Endothelial cell of umbilical vein (primary cell): ENCODE data around the gene SLCO4C1. TPM values are rescaled to one million over a fixed set of nuclear protein-coding genes. Genes with fewer than 3 reads are reported as not detected.

ENCODE experiments used
- BruUV-seq: library from RNA; stranded (reverse); fragments of 400-500 nt; replicated peaks from 2 replicates; lab custom pipeline; 2021; lab: Mats Ljungman, UMichigan
- CTCF ChIA-PET: fragments of 300-600, 350-600 bp; sonication (Branson Sonifier 250); formaldehyde crosslinking; loops from one replicate; lab custom pipeline; 2021; ENCODE audit warnings: antibody characterized with exemption, inconsistent platforms; lab: Charles Lee
- POLR2A ChIA-PET: fragments of 300-600, 350-600 bp; sonication (Branson Sonifier 250); formaldehyde crosslinking; loops from one replicate; lab custom pipeline; 2021; ENCODE audit warnings: antibody characterized with exemption, inconsistent platforms; lab: Charles Lee
- DNase-seq: peaks from one replicate; pipeline ENCODE4 v3.0.0-alpha.2; 2011; ENCODE audit warnings: low read depth, low spot score
- FAIRE-seq: peaks from 2 replicates; lab custom pipeline; 2011; peaks lifted over from hg19 to GRCh38; lab: Jason Lieb, UNC
- H2AFZ ChIP-seq: 2 replicates; pipeline ENCODE4 v1.6.0; 2012; ENCODE audit warnings: low read depth, low read length, control low read depth, inconsistent platforms
- H3K27ac ChIP-seq: 2 replicates; pipeline ENCODE4 v1.5.1; 2011; ENCODE audit warnings: low read depth, mild to moderate bottlenecking, control low read depth, low read length, moderate library complexity; ENCODE audit not compliant: insufficient read depth
- H3K27me3 ChIP-seq, 2 experiments: 2 replicates each; pipeline versions ENCODE4 v1.6.0 to v1.6.1; 2011; ENCODE audit warnings: low read length in 2 of 2, mixed read lengths in 1 of 2; ENCODE audit not compliant: control insufficient read depth in 2 of 2, insufficient read depth in 2 of 2
- H3K36me3 ChIP-seq, 2 experiments: 2 replicates in 1 of 2; 3 replicates in 1 of 2; pipeline ENCODE4 v1.5.1; 2011; ENCODE audit warnings: low read length in 2 of 2, mild to moderate bottlenecking in 1 of 2, moderate library complexity in 1 of 2; ENCODE audit not compliant: control insufficient read depth in 2 of 2, insufficient read depth in 2 of 2; ENCODE audit errors: extremely low read depth in 1 of 2
- H3K4me1 ChIP-seq: 3 replicates; pipeline ENCODE4 v1.5.1; 2011; ENCODE audit warnings: mild to moderate bottlenecking, low read length; ENCODE audit not compliant: control insufficient read depth, insufficient read depth; ENCODE audit errors: extremely low read depth
- H3K4me2 ChIP-seq: 2 replicates; pipeline ENCODE4 v1.6.1; 2011; ENCODE audit warnings: low read length, control low read depth, mixed read lengths; ENCODE audit not compliant: insufficient read depth
- H3K4me3 ChIP-seq, 3 experiments: fragments of 200-600 bp in 1 of 3; sonication (generic), shearing (Covaris generic) in 1 of 3; replicated peaks in 1 of 3; 2 replicates each; pipeline ENCODE4 v1.5.1; 2011 to 2016; ENCODE audit warnings: control low read depth in 3 of 3, low read length in 3 of 3, mild to moderate bottlenecking in 2 of 3, inconsistent platforms in 1 of 3, low read depth in 1 of 3, moderate library complexity in 1 of 3; ENCODE audit not compliant: insufficient read depth in 1 of 3
- H3K79me2 ChIP-seq: 2 replicates; pipeline ENCODE4 v1.6.0; 2012; ENCODE audit warnings: low read length, inconsistent platforms; ENCODE audit not compliant: control insufficient read depth, insufficient read depth
- H3K9ac ChIP-seq: replicated peaks from 2 replicates; pipeline ENCODE3; 2011; ENCODE audit warnings: low read length, control low read depth; ENCODE audit not compliant: insufficient read depth; ENCODE audit errors: extremely low read depth
- H3K9me1 ChIP-seq: replicated peaks from 3 replicates; pipeline ENCODE4 v1.6.0; 2011; ENCODE audit warnings: mild to moderate bottlenecking, low read length; ENCODE audit not compliant: control insufficient read depth, insufficient read depth; ENCODE audit errors: extremely low read depth
- H3K9me3 ChIP-seq: replicated peaks from 2 replicates; pipeline ENCODE4 v1.5.1; 2012; ENCODE audit warnings: low read length, inconsistent platforms; ENCODE audit not compliant: control insufficient read depth, insufficient read depth
- H4K20me1 ChIP-seq: replicated peaks from 2 replicates; pipeline ENCODE3; 2011; ENCODE audit warnings: mild to moderate bottlenecking, low read length; ENCODE audit not compliant: control insufficient read depth, insufficient read depth; ENCODE audit errors: extremely low read depth
- CTCF ChIP-seq, 2 donors: IDR thresholded peaks; 1 replicate in 1 of 2; 2 replicates in 1 of 2; pipeline ENCODE4 v1.5.1; 2011; ENCODE audit warnings: low read length in 2 of 2, mild to moderate bottlenecking in 2 of 2, moderate library complexity in 2 of 2, control low read depth in 1 of 2, inconsistent platforms in 1 of 2, low read depth in 1 of 2; ENCODE audit not compliant: insufficient read depth in 1 of 2; ENCODE audit errors: extremely low read depth in 1 of 2
- EZH2 ChIP-seq: IDR thresholded peaks from 2 replicates; pipeline ENCODE4 v1.6.1; 2012; ENCODE audit warnings: borderline replicate concordance, low read depth, mild to moderate bottlenecking, moderate library complexity, low read length, inconsistent platforms; ENCODE audit not compliant: severe bottlenecking
- GATA2 ChIP-seq: IDR thresholded peaks from 2 replicates; pipeline ENCODE4 v1.7.0; 2011; ENCODE audit warnings: low read depth, mild to moderate bottlenecking, moderate library complexity, mixed read lengths, low read length; ENCODE audit not compliant: insufficient read length, insufficient read depth
- JUN ChIP-seq: IDR thresholded peaks from 2 replicates; pipeline ENCODE4 v1.6.1; 2011; ENCODE audit warnings: borderline replicate concordance, low read depth; ENCODE audit not compliant: insufficient read length, insufficient read depth
- MAX ChIP-seq: IDR thresholded peaks from 2 replicates; pipeline ENCODE4 v1.6.1; 2011; ENCODE audit not compliant: insufficient read depth, insufficient read length
- POLR2A ChIP-seq: IDR thresholded peaks from 2 replicates; pipeline ENCODE4 v1.6.1; 2012; ENCODE audit warnings: low read depth, mild to moderate bottlenecking, control low read depth, low read length
- POLR2AphosphoS5 ChIP-seq: IDR thresholded peaks from 2 replicates; pipeline ENCODE4 v1.6.1; 2012; ENCODE audit warnings: low read depth, mild to moderate bottlenecking, control low read depth, low read length, moderate library complexity; ENCODE audit not compliant: insufficient read depth
- dilution Hi-C: fragments of 300-500 bp; cut with MboI; formaldehyde crosslinking; loops from one replicate; pipeline ENCODE4 v1.15.0; 2019; ENCODE audit warnings: low sequenced_read_pairs; ENCODE audit not compliant: extremely low pct_ligation_motif_present
- intact Hi-C: fragments of 100-400 bp; cut with micrococcal nuclease; formaldehyde crosslinking; loops from one replicate; pipeline ENCODE4 v1.10.0; 2022
- polyA plus RNA-seq, 4 experiments: library from polyadenylated mRNA; depleted of rRNA in 3 of 4; stranded (reverse) in 3 of 4; unstranded in 1 of 4; fragments of >200 nt; gene quantifications; 2 replicates each; pipeline versions ENCODE4 v1.2.1 to v1.2.3, GENCODE V29; 2011 to 2012; ENCODE audit warnings: missing spikeins in 1 of 4
- total RNA-seq: library from RNA; stranded (reverse); gene quantifications from 2 replicates; pipeline ENCODE4 v1.2.3, GENCODE V29; 2021

Gene SLCO4C1
- total and polyA plus RNA-seq, 2 donors (not counting 3 experiments of a cell fraction or from before 2014, with no cell fraction given), result 0.03 TPM; not detected in 1

- ChIA-PET POLR2A (no interaction called here), CTCF (no interaction called here)
- H3K9me3 ChIP-seq, result no peaks in the 10 kb centered on the region
- BruUV-seq, result no TSS peak
- no peak overlapping the region for H2AFZ ChIP-seq
- no peaks in the 10 kb centered on the region for H3K27me3 ChIP-seq
- no peaks in the 10 kb centered on the region for H3K79me2 ChIP-seq
- TF ChIP-seq POLR2A (no peak), JUN (no peak), GATA2 (no peak), EZH2 (no peak), CTCF (IDR thresholded peaks at IDR 0.05; ENCODE audit: extremely low read depth in 1 of 2, insufficient read depth in 1 of 2, low read depth in 1 of 2, low read length in 2 of 2) (no peak), MAX (no peak), POLR2AphosphoS5 (no peak)
- no peak overlapping the region for H3K4me2 ChIP-seq
- H3K9ac ChIP-seq, result no peak overlapping the region
- no peaks in the 10 kb centered on the region for H3K36me3 ChIP-seq
- H4K20me1 ChIP-seq, result no peaks in the 10 kb centered on the region
- DNase-seq (no peak), FAIRE-seq (no peak)
- dilution Hi-C loops (no loop called here), intact Hi-C loops (no loop called here)
- no peak overlapping the region for H3K4me3 ChIP-seq
- no peak overlapping the region for H3K27ac ChIP-seq
- no peaks in the 10 kb centered on the region for H3K9me1 ChIP-seq
- no peaks in the 10 kb centered on the region for H3K4me1 ChIP-seq
These were observed 46.7 kb downstream of the SLCO4C1 start for GRCh38 chr5:102249381-102249780.
